T47D (cell line): ENCODE data around the gene ZNF718.
"Not testable (repeated sequence)": the region's sequence is repeated elsewhere in the genome, so short reads cannot be mapped to it uniquely, and the experiment has no call there.

Experiments used
- DNase-seq, 2 experiments: peaks; one replicate each; pipeline versions ENCODE4 v3.0.0 to v3.0.0-alpha.2; 2011 to 2012; ENCODE audit warnings: low read depth in 1 of 2, low spot score in 1 of 2
- JUND ChIP-seq: IDR thresholded peaks from 2 replicates; pipeline ENCODE4 v1.6.1; 2012; ENCODE audit warnings: low read depth
- in situ Hi-C: cut with HindIII; loops from 2 replicates; pipeline ENCODE4 v1.10.0; 2016; ENCODE audit warnings: low sequenced_read_pairs, low pct_unique_long_range_greater_than_20kb

ZNF718 gene

DNA sequence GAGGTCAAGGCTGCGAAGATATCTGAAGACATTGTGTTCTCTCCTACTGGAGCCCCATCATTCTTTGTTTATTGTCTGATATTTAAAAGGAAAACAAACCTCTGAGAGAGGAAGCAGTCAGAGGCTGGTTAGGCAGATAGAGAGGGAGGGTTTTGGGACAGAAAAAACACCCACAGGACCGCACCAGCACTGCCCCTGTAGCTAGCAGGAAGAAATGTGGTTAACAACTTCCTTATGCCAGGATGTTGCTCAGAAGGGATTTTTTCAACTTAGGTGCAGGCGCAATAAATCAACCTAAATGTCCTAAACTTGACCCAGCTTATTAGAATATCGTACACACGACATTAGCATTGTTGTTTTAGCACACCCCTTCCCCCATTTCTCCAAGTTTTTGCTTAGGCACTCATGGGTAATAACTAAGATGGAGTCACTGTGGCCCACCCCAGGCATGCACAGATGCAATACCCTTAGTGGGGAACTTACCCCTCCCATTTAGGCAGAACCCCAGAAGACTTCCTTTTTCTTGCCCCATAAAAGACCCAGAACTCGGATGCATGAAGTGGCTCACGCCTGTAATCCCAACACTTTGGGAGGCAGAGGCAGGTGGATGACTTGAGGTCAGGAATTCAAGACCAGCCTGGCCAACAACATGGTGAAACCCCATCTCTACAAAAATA is 2.8 kb upstream of the ZNF718 start:
- TF ChIP-seq JUND: no peak
- in situ Hi-C loops: no loop called here
- no peak for DNase-seq

DNA sequence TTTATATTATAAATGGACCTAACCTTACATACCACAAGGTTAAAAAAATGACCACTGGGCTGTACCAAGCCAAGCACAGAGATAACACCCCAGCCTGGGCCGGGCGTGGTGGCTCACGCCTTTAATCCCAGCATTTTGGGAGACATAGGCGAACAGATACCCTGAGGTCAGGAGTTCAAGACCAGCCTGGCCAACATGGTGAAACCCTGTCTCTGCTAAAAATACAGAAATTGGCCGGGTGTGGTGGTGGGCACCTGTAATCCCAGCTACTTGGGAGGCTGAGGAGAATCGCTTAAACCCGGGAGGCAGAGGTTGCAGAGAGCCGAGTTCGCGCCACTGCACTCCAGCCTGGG is 403 bp upstream of the ZNF718 start:
- DNase-seq, in situ Hi-C loops: not testable (repeated sequence)

DNA sequence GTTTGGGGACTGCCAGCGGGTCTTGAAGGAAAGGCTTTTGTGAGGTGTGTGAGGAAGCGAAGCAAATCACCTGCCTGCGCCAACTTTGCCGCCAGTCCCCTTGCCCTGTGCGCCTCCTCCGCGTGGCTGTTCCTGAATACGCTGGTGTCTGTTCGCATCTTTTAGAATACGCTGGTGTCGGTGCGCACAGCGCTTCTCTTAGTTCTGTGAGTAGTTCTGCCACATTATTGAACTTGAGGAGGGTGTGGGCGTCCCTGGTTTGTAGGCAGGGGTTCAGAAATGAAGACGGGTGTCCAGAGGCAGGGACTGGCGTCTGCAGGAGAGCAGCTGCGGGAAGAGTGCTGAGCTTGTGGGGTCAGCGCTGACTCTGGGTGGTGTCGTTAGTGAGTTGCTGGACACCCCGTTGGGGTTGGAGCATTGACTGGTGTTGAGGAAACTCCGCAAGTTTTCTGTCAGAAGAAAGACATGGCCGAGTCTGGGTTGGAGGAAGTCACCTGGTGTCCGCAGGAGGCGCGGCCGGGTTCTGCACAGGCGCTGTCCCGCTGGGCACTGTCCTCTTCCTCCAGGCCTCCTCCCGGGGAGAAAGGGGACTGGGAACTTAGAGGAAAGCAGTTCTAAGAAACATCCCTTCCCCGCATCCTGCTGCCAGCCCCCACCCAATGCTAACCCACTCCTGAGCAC is 930 bp downstream of the ZNF718 start:
- peak; percentile 49 to 81 for DNase-seq
- TF ChIP-seq JUND: no peak
- in situ Hi-C loops: no loop called here

DNA sequence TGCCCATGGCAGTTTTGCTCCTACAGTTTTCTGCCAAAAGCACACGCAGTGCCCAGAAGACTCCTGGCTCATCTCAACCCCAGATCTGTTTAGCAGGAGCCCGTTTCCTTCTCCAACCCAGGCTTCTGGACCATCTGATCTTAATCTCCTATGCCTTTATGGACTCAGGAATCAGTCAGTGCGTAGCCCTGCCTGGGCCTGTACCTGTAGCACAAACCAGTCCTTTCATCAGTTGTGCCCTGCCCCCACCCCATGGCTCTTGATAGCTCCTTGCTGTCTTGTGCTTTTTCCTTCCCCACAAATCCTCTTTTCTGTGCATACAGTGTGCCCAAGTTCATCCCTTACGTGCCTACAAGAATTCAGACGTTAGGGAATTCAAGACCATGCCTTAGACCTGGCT is 1.5 kb downstream of the ZNF718 start:
- no peak for DNase-seq
- in situ Hi-C loops: no loop called here
- no peak for TF ChIP-seq JUND

DNA sequence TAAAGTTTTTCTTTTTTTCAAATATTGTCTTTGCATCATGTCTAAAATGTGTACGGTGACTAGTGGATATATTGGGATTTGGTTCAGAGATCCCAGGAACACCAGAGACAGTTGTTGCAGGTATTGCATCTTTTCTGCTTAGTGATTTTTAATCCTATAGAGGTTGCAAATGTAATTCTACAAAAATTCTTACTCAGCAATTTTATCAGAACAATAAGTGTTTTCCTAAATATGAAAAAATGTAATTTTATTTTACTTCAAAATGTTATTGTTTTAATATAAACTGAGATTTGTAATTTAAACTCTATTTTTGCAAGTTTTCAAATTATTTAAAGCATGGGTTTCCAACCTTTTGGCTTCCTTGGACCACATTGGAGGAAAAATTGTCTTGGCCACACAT is 8.2 kb downstream of the ZNF718 start:
- no peak for DNase-seq
- in situ Hi-C loops: no loop called here
- no peak for TF ChIP-seq JUND

DNA sequence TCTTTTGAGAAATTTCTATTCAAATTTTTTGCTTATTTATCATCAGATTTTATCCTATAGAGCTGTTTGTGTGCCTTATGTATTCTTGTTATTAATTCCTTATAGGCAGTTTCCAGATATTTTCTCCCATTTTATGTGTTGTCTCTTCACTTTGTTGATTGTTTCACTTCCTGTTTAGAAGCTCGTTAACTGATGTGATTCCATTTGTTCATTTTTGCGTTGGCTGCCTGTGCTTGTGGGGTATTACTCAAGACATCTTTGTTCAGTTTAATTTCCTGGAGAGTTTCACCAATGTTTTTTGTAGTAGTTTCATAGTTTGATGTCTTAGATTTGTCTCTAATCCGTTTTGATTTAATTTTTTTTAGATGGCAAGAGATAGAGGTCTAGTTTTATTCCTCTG is 14.6 kb downstream of the ZNF718 start:
- in situ Hi-C loops: no loop called here
- no peak for DNase-seq
- TF ChIP-seq JUND: no peak

DNA sequence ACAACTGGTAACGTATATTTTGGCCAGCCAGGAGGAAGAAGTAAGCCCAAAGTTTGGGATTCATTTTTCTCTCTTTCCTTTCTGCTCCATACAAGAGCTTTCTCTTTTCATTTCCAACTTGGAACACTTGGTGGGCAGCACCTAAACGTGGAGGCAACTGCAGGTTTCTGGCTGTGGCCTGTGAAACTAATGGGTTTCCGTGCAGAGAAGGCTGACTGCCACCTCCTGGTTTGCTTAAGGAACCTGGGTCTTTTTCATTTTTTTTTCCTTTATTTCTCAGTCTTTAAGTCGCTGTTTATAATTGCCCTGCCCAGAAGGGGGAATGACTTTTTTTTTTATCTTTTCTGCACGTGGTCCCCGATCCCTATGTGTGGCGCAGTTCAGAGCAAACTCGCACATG is 15.4 kb downstream of the ZNF718 start:
- DNase-seq: no peak
- in situ Hi-C loops: no loop called here
- no peak for TF ChIP-seq JUND

DNA sequence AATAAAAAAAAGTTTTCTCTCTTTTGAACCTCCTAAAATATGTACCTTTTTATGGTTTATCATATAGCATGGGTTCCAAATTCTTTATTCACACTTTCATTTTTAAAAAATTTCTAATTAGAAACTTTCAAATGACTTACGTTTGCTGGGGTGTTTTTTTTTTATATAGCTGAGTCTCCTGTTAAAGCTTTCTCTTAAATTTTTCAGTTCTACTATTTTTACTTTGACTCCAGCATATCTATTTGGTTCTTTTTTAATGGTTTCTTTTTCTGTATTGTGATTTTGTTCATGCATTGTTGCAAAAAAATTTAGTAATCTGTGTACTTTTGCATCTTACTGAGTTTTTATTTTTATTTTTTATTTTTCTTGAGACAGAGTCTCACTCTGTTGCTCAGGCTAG is 22.3 kb downstream of the ZNF718 start:
- in situ Hi-C loops: no loop called here
- no peak for TF ChIP-seq JUND
- no peak for DNase-seq

DNA sequence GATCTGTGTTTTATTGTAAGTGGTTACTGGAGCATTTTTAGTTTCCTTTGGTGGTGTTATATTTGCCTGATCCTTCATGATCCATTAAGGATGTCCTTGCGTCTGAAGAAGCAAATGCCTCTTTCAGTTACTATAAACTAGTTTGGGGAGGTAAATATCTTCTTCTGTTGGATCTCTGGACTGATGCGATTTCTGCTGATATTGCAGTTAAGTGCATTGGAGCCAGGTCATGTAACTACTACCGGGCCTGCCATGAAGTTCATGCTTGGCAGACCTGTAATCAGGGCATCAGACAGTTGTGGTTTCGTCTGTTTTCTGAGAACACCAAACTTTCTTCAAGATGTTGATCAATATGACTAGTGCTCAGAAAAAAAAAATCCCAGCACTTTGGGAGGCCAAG is 22.9 kb downstream of the ZNF718 start:
- no peak for DNase-seq
- TF ChIP-seq JUND: no peak
- in situ Hi-C loops: no loop called here

DNA sequence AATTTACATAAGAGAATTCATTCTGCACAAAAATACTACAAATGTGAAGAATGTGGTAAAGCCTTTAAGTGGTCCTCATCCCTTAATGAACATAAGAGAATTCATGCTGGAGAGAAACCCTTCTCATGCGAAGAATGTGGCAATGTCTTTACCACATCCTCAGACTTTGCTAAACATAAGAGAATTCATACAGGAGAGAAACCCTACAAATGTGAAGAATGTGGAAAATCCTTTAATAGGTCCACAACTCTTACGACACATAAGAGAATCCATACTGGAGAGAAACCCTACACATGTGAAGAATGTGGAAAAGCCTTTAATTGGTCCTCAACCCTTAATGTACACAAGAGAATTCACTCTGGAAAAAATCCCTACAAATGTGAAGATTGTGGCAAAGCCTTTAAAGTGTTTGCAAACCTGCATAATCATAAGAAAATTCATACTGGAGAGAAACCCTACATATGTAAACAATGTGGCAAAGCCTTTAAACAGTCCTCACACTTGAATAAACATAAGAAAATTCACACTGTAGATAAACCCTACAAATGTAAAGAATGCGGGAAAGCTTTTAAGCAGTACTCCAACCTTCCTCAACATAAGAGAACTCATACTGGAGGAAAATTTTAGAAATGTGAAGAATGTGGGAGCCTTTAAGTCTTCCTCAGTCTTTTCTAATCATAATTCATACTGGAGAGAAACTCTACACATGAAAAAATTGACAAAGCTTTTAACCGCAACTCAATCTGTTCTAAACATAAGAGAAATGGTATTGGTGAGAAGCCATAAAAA is 37.4 kb downstream of the ZNF718 start:
- no peak for TF ChIP-seq JUND
- in situ Hi-C loops: no loop called here
- peak in 1 of 2 experiments; percentile 15 for DNase-seq

DNA sequence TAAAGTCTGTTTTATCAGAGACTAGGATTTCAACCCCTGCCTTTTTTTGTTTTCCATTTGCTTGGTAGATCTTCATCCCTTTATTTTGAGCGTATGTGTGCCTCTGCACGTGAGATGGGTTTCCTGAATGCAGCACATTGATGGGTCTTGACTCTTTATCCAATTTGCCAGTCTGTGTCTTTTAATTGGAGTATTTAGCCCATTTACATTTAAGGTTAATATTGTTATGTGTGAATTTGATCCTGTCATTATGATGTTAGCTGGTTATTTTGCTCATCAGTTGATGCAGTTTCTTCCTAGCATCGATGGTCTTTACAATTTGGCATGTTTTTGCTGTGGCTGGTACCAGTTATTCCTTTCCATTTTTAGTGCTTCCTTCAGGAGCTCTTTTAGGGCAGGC is 45.3 kb downstream of the ZNF718 start:
- in situ Hi-C loops, DNase-seq: not testable (repeated sequence)

DNA sequence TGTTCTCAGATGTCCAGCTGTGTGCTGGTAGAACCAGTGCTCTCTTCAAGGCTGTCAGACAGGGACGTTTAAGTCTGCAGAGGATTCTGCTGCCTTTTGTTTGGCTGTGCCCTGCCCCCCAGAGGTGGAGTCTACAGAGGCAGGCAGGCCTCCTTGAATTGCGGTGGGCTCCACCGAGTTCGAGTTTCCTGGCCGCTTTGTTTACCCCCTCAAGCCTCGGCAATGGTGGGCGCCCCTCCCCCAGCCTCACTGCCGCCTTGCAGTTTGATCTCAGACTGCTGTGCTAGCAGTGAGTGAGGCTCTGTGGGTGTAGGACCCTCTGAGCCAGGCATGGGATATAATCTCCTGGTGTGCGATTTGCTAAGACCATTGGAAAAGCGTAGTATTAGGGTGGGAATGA is 47.0 kb downstream of the ZNF718 start:
- in situ Hi-C loops, DNase-seq: not testable (repeated sequence)

DNA sequence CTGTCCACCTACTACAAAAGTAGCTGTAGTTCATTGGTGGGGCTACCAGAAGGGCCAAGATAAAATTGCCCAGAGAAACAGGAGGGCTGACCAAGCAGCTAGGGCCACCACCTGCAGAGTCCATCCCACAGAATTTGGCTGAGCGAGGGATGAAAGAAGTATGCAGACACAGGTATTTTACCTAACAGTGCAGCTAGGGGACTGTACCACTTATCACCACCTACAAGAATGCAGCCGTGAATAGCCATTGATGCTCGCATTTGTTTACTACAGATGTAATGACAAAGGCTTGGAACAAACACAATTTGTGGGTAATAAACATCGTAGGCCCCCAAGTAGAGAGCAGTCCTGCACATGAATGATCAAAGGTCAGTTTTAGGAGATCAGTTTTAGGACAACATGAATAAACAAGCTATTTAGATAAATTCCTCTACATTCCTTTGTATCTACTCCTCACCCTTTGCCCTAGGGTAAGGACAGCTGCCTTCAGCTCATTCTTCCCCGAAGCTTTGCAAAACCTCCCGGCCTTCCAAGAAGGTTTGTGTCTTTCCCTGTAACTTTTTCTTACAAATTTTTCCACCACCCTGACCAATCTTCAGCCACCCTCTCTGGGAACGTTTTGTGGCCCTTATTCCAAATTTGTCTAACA is 49.5 kb downstream of the ZNF718 start:
- no peak for TF ChIP-seq JUND
- DNase-seq: no peak
- in situ Hi-C loops: no loop called here
